ENCODE results near the gene DNHD1.
A peak's percentile ranks its signal among the peaks of the same experiment; 100 is the strongest.

The DNHD1 gene, protein sequence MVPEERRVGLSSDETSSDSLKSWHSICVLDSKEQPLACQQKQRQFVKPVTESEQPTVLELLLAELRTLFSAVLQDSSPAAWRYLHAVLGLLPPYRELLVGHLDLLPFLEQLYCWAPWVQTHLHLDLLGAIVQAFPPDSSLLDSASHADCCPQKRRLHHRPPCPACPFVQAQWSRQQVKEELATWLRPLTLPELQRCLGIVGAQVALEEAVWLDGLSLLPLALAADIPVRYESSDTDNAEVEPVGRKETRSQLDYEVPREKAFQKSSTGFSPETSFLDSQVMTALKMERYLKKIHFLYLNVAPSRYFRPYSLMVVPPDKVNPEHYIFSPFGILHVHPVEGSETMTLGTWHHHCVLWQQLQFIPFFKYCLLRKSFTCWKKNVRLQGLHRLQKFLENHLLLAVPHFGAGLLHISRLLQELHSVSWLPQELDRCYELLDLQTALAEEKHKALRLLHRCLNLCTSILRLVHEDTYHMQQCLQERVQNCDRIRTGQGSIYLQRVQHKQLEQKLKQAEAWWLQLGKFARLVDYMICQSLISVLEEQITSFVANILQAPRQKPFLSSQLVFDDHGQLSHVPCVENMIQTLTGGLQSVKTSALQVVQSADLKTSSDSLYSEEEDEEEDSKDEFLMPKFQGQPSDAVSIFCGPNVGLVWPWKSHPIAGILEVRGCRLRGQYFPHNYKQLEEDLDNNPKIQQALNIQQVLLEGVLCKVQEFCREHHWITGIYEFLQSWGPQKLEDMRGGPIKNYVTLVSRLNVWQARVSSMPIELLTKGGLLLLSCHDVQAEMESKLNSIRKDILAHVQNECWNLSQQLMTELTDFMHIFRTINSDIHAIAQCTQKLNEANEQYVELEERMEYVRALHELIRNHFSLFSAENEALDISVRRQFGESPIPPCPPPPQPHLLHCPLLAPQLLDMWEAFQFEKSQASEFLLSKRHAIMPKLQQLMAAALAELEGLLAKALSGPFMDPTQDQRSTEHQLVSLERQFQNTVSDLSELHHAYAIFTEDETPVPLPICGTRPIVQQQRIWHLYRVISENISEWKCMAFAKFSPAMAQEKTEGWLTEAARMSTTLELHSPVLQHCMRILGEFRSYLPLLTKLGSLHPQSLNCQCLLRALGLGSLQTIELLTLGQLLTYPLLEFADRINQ (N-terminal part only)

DNA sequence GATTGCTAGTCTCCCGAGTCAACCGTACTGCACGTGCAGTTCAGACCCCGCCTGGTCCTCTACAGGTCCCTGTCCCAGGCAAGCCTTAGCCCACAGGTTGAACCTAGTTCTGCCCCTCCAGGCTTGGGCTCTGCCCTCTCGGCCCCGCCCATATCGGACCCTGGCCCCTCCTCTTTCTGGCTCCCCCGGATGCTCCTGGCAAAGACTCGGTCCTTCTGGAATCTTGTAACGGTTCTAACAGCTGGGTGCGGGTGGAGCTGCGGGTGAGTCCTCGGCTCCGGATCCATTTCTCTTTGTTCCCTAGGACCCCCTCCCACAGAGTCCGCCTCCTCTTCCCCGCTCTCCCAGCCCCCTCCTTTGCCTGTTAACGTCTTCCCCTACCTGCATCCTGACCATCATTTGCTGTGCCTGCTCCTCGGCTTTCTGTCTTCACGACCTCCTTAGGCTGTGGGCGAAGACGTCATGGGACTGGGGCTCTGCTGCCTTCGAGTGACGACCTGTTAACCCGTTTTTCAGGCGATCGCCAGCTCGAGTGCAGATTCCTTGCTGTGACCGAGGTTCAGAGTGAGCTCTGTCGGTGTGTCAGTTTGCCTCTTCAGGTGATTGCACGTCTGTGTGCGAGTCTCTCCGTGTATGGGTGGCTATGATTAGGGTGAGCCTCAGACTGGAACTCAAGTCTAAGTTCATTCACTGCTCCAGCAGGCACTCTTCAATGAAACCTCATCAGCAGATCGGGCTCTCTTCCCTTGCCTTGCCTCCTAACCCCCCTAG lies at the start of gene DNHD1:
DNHD1 (plus strand) TSS at position 212 of the 771 bp plus-strand sequence. CDS start 936 bp downstream, outside the sequence.
- DNase-seq (ENCODE audit: low spot score) = no peak

DNA sequence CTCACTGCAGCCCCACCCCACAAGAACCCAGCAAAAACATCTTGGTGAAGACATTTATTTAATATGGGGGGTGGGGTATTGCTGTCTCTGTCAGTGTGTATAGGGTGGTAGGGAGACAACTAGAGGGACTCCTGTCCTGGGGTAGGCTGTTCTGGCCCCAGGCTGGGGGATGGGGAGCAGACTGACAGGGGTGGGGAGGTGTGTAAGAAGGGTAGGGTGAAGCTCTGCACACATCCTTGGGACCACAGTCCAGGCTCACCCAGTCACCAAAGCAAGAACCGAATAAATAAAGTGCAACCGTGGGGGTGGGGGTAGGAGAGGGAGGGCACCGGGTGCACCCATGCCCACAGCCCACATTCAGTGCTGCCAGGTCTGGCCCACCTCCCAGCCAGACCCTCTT lies 48.5 kb upstream of the DNHD1 start:
- no peak for DNase-seq (ENCODE audit: low spot score)

DNA sequence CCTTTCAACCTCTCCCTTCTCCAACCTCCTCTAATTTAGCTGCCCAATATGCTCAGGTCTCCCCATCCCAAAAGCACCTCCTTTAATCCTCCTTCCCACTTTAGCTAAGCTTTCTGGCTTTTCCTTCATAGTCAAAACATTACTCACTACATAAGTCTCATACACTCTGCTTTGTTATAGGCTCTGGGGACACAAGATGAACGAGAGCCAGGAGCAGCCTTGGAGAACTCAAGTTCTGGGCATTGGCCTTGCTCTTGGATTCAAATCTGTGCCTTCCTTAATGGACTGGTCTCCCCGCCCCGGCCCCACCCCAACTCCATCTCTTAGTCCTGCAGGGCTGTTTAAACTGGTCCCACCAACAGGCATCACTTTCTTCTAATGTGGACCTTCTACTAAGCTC lies 44.9 kb upstream of the DNHD1 start:
- DNase-seq (ENCODE audit: low spot score) = no peak

DNA sequence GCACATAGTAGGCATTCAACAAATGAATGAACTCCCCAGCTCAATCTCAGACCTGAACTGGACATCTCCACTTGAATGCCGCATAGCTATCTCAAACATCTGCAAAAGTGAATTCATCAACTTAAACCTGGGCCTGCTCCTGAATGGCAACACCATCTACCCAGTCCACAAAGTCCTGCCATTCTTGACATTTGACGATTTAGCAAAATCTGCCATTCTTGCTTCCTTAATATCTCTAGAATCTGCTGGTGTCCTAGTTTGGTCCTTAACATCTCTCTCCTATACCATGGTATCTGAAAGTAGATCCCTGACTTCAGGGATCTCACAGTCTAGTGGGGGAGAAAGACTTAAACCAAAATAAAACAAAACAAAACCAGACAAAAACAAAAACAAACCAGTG lies 43.9 kb upstream of the DNHD1 start:
- no peak for DNase-seq (ENCODE audit: low spot score)

DNA sequence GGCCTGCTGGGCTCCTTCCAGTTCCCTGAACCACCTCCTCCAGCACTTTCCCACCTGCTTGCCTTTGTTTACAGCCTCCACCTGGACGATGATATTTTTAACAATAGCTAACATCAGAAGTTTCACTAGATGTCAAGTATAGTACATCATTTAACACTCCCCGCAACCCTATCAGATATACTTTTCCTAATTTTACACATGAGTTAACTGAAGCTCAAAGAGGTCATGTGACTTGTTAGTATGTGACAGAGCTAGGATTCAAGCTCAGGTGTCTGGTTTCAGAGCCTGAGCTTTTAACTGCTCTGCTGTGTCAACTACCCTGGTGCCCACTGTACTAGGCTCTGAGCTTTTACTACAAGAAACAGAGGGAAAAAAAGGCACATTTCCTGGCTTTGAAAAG lies 42.0 kb upstream of the DNHD1 start:
- no peak for DNase-seq (ENCODE audit: low spot score)

DNA sequence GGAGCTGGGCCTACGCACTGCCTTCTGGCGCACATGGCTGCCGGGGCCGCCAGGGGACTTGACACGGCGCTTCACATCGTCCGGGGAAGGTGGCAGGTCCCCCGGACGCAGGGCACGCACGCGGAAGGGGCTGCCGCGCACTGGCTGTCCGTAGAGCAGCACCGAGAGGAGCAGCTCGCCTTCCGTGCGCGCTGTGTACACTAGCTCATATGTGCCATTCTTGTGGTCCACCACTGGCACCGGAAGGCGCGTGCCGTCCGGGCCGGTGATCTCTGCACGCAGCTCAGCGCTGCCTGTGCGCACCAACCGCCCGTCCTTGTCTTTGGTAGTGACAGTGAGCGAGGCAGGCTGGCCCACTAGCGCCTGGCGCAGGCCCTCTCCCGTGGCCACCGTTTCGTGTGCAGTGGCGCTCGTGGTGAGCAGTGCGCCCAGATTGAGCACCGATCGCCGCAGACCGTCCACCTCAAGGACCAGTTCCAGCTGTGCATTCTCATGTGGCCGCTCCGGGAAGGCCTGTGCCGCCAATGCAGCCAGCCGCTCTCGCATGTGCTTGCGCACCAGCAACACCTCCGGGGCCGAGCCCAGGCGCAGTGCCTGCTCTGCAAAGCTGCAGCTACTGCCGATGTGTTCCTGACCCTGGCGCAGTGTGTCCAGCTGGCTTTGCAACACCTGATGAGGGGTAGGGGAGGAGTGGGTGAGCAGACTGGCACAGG lies 40.6 kb upstream of the DNHD1 start:
- DNase-seq (ENCODE audit: low spot score) = no peak

DNA sequence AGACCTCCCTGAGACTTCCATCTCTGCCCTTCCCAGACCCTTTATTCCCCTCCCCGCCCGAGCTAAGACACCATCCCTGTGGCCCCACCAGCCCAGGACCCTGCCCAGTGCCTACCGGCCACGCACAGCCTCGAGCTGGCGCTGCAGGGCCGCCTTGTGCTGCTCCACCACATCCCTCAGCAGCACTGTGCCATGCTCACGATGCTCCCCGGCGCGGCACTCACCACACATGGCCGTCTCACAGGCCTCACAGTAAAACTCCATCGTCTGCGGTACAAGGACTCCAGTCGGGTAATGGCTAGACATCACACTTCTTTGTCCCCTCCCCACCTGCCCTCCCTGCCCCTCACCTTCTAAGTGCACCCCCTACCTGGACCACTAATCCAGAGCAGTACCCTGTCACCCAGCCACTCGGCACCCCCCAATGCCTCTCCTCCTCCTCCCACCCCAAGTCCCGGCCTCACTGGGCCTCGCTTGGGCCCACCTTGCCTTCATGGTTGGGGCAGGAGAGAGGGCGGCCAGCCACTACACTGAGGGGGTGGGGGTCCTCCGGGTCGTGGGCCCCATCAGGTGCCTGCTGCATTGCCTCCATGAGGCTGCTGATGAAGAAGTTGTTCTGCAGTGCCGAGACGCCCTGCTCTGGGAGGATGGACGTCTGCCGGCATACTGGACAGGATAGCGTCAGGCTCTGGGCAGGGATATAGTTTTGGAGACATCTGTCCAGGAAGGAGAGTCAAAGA lies 39.3 kb upstream of the DNHD1 start:
- DNase-seq (ENCODE audit: low spot score) = no peak

DNA sequence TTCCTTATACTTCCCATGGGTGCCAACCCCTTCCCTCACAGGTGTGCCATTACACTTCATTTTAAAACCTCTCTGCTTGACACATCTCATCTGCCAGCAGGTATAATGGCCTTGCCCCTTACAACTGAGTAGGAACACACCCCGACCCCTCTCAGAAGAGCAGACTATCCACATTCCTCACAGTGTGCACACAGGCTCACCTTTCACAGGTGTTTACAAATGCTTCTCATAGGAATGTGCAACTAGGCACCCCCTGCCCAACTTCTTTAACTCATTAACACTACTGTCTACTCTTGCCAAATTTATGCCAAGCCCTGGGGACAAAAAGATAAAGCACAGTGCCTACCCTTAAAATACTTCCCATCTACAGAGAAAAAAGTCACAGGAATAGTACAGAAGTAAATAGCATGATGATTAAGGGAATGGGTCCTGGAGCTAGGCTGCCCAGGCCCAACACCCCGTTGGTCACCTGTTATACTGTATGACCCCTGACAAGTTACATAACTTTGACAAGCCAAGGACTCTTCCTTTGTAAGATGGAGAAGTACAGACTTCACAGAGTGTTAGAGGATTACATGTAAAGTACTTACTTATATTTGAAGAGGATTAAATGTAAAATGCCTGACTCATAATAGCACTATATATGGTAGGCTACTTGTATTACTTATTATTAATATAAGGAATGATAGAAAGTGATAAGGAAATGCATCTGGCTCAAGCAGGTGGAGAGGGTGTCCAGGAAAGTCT lies 38.6 kb upstream of the DNHD1 start:
- DNase-seq (ENCODE audit: low spot score) = no peak

DNA sequence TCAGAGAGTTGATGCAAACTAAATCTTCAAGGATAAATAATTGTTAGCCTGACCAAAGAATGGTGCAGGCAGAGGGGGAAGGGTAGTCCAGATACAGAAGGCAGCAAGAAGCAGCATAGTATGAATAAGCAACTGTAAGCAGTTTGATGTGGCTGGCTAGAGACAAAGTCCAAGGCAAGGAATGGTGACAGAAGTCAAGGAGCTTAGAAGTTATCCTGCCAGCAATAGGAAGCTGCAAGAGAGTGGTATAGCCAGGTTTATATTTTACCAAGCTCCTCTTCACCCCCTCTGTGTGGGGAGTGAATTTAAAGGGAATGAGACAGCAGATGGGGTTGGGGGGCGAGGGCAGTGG lies 38.0 kb upstream of the DNHD1 start:
- no peak for DNase-seq (ENCODE audit: low spot score)

DNA sequence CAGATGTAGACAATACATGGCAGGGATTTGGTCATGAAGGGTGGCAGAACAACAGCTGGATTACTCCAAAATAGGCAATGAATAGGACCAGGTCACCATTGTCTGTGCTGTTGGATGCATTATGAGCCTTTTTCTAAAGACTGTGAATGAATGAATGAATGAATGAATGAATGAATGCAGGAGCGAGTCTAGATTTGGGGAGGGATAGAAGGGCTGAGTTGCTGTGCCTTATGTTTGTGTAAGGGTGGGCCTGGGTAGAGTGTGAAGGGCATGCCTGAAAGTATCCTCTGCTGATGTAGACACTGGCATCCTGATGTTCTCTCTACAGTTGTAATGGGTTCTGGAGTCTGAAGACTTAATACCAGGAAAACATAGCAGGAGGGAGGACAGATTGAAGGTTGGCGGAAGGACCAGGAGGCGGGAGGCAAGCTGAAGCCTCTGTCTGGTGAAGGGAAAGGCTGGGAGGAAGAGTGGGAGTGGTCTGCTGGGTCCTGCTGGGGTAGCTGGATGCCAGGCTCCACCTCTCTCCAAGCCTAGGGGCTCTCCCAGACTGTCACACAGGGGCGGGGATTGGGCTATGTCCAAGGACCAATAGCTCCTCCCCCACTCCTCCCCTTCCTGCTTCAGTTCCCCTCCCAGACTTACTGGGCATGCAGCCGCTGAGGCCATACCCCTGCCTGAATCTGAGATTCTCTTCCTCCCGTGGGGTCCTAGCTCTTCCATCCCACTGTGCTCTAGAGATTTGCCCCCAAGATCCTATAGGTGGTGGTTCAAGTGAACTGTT lies 28.2 kb upstream of the DNHD1 start:
- DNase-seq (ENCODE audit: low spot score) = no peak

DNA sequence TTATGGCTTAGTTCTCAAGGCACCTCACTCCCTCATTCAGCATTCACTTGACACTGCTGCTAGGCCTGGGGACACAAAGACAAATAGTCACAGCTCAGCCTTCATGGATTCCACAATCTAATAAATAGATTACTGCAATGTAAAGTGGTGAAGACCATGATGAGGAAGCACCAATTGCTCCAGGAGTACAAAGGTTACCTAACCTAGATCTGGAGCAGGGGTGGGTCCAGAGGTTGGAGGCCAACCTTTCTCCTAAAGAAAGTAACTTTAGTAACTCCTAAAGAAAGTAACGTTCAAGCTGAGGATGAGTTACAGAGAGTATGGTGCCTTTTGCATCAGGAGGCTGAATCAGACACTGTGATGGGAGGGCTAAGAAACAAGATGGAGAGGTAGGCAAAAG lies 27.5 kb upstream of the DNHD1 start:
- no peak for DNase-seq (ENCODE audit: low spot score)

DNA sequence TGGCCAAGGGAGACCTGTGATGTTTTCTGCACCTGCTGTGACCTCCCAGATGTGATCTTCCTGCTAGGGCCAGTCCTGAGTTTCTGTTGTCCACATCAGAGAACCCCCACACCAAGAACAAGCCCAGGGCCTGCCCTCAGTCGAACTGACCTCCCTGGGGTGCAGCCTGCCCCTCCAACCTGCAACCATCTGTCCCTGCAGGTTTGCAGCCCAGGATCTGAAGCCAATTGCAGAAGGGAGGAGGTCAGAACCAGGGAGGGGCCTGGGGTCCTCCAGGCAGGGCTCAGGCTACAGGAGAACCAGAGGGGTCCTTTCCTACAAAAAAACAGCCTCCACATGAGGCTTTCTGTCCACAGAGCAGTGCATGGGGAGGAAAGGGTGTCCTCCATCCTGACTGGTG lies 24.1 kb upstream of the DNHD1 start:
- no peak for DNase-seq (ENCODE audit: low spot score)

DNA sequence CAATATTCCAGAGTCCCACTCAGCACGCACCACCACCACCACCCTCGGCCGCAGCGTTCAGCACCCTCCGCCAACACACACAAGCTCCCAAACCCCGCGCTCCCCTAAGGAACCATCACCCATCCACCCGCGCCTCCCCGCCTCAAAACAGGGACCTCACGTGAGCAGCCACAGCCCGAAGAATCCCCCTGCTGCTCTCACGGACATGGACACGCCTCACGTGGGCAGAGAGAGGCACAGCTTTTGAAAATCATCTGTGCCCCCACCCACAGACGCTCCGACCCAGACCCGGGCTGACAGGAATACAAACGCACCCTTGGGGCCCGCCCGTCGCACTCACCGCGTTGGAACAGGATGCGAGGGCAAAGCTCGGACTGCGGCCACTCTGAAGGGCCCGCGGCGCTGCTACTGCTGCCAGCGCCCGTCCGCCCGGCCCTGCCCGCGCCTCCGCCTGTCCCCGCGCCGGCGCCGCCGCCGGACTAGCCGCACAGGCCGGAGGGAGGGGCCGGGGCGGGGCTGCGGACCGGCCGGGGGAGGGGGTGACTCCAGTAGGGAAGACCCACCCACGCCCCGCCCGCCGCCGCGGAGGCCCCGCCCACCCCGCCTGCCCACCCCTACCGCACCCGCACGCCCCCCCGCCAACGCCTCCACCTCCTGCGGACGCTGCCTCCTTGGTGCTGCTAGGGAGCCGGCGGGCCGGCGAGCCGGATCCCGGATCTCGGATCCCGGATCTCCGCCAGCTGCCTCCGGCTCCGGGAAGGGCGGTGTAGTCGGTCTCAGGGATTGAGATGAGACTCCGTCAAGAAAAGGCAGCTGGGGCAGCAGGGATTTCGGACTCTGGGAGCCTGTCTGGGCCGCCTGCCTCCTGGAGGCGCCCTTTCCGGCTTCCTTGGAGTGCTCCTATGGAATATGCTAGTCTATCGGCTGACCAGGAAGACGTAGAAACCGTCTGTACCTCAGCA lies 23.3 kb upstream of the DNHD1 start, which contains the start of gene TRIM3:
TRIM3 (minus strand) TSS at position 491 of the 962 bp plus-strand sequence. CDS start 8,246 bp downstream, outside the sequence.
- peak; percentile 71 for DNase-seq (ENCODE audit: low spot score)

DNA sequence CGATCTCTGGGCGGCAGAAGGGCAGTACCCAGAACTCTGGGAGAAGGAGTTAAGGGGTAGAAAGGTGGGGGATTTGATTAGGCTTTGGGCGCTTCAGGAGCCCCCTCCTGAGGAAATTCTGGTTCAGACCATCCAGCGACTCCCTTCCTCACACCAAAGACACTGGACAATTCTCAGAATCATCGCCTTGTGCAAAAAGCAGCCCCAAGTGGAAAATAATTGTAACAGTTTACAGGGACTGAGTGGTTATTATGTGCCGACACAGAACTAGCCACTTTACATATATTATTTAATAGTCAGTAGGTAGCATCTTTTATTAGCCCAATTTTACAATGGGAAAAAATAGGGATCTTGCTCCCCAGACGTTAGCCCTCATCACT lies 22.7 kb upstream of the DNHD1 start:
- DNase-seq (ENCODE audit: low spot score) = no peak

DNA sequence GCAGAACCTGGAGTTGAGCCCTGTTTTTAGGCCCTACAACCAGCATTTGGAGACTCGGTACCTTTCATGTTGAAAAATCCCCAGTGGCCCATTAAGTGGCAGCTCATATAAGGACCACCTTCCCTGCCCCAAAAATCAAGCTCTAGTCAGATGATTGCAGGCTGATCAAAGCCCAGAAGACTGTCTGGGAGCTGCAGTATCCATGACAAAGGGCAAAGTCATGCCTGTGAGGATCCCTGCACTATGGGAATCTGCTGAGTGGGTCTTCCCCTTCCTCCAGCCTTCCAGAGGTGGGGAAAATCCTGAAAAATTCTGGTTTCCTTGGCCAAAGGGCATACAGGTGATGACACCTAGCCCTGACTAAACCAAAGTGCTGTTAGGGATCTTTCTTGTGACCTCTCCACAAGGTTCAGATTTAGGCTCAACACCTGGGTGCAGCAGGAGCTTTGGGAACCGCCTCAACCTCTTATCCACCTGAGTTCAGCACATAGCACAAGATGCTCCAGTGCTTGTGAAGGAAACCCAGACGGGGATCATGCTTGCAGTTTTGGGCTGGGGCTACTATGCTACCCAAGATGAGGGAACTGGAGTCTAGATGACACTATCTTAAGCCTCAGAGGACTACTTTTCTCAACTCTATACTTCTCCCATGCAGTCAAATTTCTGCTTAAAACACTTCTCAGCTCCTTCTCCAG lies 22.1 kb upstream of the DNHD1 start:
- no peak for DNase-seq (ENCODE audit: low spot score)

DNA sequence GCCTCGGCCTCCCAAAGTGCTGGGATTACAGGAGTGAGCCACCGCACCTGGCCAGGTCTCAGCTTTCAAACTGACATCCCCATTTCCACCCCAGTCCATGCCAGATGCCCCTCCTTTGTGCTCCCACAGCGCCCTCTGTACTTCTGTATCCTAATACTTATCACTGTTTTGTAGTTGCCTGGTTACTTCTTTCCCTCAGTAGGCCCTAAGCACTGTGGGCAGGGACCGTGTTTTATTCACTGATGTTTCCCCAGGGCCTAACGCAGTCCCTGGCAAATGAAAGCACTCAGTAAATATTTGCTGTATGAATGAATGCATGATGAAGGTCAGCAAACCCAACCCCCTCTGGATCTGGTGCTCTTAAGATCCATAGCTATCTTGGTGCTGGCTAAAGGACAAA lies 21.1 kb upstream of the DNHD1 start:
- DNase-seq (ENCODE audit: low spot score) = no peak

DNA sequence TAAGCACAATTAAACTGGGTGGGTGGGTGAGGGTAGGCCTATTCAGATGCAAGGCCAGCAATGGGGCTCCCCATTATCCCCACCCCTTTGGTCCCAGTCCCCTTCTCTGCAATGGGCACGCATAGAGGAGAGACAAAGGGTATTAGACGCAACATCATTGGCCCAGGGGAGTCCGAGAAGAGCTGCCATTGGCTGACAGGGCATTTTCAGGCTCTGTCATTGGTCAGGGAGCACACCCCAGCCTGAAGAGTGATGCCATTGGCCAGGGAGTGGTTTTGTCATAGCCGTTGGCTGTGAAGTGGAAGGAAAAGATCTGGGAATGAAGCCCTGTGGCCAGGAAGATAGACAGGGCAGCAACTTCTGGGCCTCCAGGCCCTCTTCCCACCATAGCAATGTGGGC lies 20.5 kb upstream of the DNHD1 start:
- DNase-seq (ENCODE audit: low spot score) = no peak
